Measurements from ENCODE around the gene ZMYND19. TPM values are rescaled to one million over a fixed set of nuclear protein-coding genes. Genes with fewer than 3 reads are reported as not detected.

ZMYND19 gene
- total and polyA plus RNA-seq, 2 of the 8 experiments (the other 6 are each of a cell fraction or from before 2014, with no cell fraction given): 42.4 to 58.7 TPM

DNA sequence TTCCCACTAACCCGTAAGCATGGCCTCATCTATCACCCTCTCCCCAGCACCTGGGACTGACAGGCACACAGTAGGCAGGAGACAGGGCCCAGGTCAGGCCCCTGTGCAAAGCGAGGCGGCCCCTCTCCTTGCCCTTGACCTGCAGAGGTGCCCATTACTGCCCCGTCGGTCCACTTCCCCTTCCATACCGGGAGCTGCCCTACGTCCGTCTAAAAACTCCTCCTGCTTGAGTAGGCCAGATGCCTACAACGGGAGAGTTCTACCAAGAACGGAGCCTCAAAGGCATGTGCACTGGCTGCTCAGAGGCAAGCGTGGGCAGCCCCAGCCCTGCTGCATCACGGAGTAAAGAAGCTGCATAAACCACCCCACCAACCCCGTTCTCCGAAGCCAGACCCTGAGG lies 7.0 kb downstream of the ZMYND19 start (continued):
- no peak for TF ChIP-seq CHD7 (IDR thresholded peaks at IDR 0.05; ENCODE audit: insufficient replicate concordance, low read length)
- TF ChIP-seq RAD21 (IDR thresholded peaks at IDR 0.05 in 1 of 2, conservative IDR thresholded peaks at IDR 0.05 in 1 of 2; ENCODE audit: low read depth in 2 of 2, low read length in 2 of 2): no peak
- no peak for TF ChIP-seq SRF (IDR thresholded peaks at IDR 0.05; ENCODE audit: low read depth, low read length)
- no peak for TF ChIP-seq RXRA (IDR thresholded peaks at IDR 0.05; ENCODE audit: insufficient read depth, low read depth, low read length)
- no peak for TF ChIP-seq CHD1 (IDR thresholded peaks at IDR 0.05; ENCODE audit: low read depth, low read length)
- no peak for TF ChIP-seq CEBPB (IDR thresholded peaks at IDR 0.05; ENCODE audit: low read depth, low read length)
- TF ChIP-seq SP2 (IDR thresholded peaks at IDR 0.05; ENCODE audit: low read length): no peak
- TF ChIP-seq SUZ12 (IDR thresholded peaks at IDR 0.05; ENCODE audit: low read length): no peak
- TF ChIP-seq CTBP2 (IDR thresholded peaks at IDR 0.05; ENCODE audit: borderline replicate concordance, insufficient read depth, insufficient read length, low read length): no peak
- no peak for TF ChIP-seq BACH1 (IDR thresholded peaks at IDR 0.05; ENCODE audit: low read length)
- TF ChIP-seq, protein P1, sequence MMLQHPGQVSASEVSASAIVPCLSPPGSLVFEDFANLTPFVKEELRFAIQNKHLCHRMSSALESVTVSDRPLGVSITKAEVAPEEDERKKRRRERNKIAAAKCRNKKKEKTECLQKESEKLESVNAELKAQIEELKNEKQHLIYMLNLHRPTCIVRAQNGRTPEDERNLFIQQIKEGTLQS (IDR thresholded peaks at IDR 0.05; ENCODE audit: insufficient read depth, low read depth, low read length): no peak
- TF ChIP-seq CBX5 (IDR thresholded peaks at IDR 0.05; ENCODE audit: low read depth, low read length): no peak

Data from H1 (cell line).